Body of pancreas (tissue), 4 donors: ENCODE data around the gene COMP. TPM values are rescaled to one million over a fixed set of nuclear protein-coding genes. Genes with fewer than 3 reads are reported as not detected.

Experiments used
- ATAC-seq: fragments of 150-250 bp; one replicate; pipeline ENCODE4 v1.9.1; 2016
- DNase-seq, 4 donors: peaks; one replicate each; pipeline ENCODE4 v3.0.0-alpha.2; 2019
- H3K27ac ChIP-seq, 4 donors: fragments of 200-600 bp; sonication (generic); 1 replicate in 3 of 4; 2 replicates in 1 of 4; pipeline versions ENCODE4 v1.5.1 to v1.6.1; 2016 to 2019; ENCODE audit warnings: mild to moderate bottlenecking in 1 of 4, mixed read lengths in 1 of 4, moderate library complexity in 1 of 4
- H3K27me3 ChIP-seq, 2 donors: fragments of 200-600 bp; sonication (generic); one replicate each; pipeline ENCODE4 v1.6.0; 2016; ENCODE audit warnings: mild to moderate bottlenecking in 1 of 2
- H3K36me3 ChIP-seq, 2 donors: fragments of 200-600 bp; sonication (generic); replicated peaks in 1 of 2; 2 replicates each; pipeline ENCODE4 v1.5.1; 2016; ENCODE audit warnings: low read depth in 2 of 2; ENCODE audit not compliant: insufficient read depth in 1 of 2
- H3K4me1 ChIP-seq: fragments of 200-600 bp; sonication (generic); one replicate; pipeline ENCODE4 v1.6.0; 2016
- H3K4me3 ChIP-seq, 2 donors: fragments of 200-600 bp; sonication (generic); 1 replicate in 1 of 2; 2 replicates in 1 of 2; pipeline ENCODE4 v1.5.1; 2016 to 2019
- H3K9me3 ChIP-seq, 3 donors: fragments of 200-600 bp; sonication (generic); 1 replicate in 2 of 3; 2 replicates in 1 of 3; pipeline ENCODE4 v1.5.1; 2016
- CTCF ChIP-seq, 7 experiments: fragments of 450-650 bp in 4 of 7; fragments of 200-600 bp in 3 of 7; sonication (generic) in 3 of 7; IDR thresholded peaks; one replicate each; pipeline ENCODE4 v1.5.1; 2016 to 2019; ENCODE audit warnings: antibody characterized with exemption in 7 of 7
- POLR2A ChIP-seq, 3 donors: fragments of 450-650 bp; IDR thresholded peaks; one replicate each; pipeline ENCODE4 v1.6.1; 2016; ENCODE audit warnings: antibody characterized with exemption in 3 of 3, mild to moderate bottlenecking in 2 of 3
- WGBS, 2 donors: methylation state at CpG; one replicate each; pipeline ENCODE4 v1.1.5; 2017; 5-methylcytosine and 5-hydroxymethylcytosine counted together
- intact Hi-C: fragments of 100-400 bp; cut with DNase I; formaldehyde crosslinking; loops from one replicate; pipeline ENCODE4 v1.15.1; 2023
- total RNA-seq, 2 donors: library from RNA; depleted of rRNA; stranded (reverse); fragments of >200 nt; gene quantifications; one replicate each; pipeline ENCODE4 v1.1.0, GENCODE V29; 2016

Gene COMP
- 1 to 10 TPM in 1 of 2 donors, under 1 TPM in 1; 0.33 to 6.0 TPM for total RNA-seq

- DNase-seq = no peak
- no peaks in the 10 kb centered on the region for H3K36me3 ChIP-seq
- peaks cover 38% of the 10 kb centered on the region for H3K4me1 ChIP-seq
- WGBS, 2 donors = 3 to 6% methylated on average over 22 to 58 of the region's 61 CpGs
- intact Hi-C loops = no loop called here
- H3K27me3 ChIP-seq = peaks cover 16 to 43% of the 10 kb centered on the region in 2 donors
- no peak within 1 kb of the TSS for H3K27ac ChIP-seq
- H3K4me3 ChIP-seq = no peak within 1 kb of the TSS
- no peak for ATAC-seq
- TF ChIP-seq POLR2A (IDR thresholded peaks at IDR 0.05) (no peak), CTCF (IDR thresholded peaks at IDR 0.05) (no peak)
- H3K9me3 ChIP-seq = no peaks in the 10 kb centered on the region
Observed at GRCh38 chr19:18790566-18791314, at the start of gene COMP. Gene COMP, minus strand, starts transcription at chr19:18791305. Its CDS starts 36 bp downstream, at chr19:18791269.

- intact Hi-C loops = loop anchor here (5.0 kb wide), 1 partner anchor 243 kb away; no protein-coding TSS in a partner anchor
- H3K27ac ChIP-seq = peak overlapping the region in 2 of 4 donors; percentile 13 to 24
- ATAC-seq (no peak), DNase-seq (peak in 1 of 4 donors; percentile 10)
- no peaks in the 10 kb centered on the region for H3K9me3 ChIP-seq
- H3K27me3 ChIP-seq = no peaks in the 10 kb centered on the region
- no peak overlapping the region for H3K4me3 ChIP-seq
- TF ChIP-seq CTCF (IDR thresholded peaks at IDR 0.05) (no peak), POLR2A (IDR thresholded peaks at IDR 0.05) (no peak)
- H3K36me3 ChIP-seq = no peaks in the 10 kb centered on the region
- 42 to 57% methylated on average over 11 to 26 of the region's 26 CpGs for whole genome bisulfite sequencing, 2 donors
- H3K4me1 ChIP-seq = peaks cover 99% of the 10 kb centered on the region
Observed at GRCh38 chr19:18840288-18841267, 49.5 kb upstream of the COMP start.

DNA sequence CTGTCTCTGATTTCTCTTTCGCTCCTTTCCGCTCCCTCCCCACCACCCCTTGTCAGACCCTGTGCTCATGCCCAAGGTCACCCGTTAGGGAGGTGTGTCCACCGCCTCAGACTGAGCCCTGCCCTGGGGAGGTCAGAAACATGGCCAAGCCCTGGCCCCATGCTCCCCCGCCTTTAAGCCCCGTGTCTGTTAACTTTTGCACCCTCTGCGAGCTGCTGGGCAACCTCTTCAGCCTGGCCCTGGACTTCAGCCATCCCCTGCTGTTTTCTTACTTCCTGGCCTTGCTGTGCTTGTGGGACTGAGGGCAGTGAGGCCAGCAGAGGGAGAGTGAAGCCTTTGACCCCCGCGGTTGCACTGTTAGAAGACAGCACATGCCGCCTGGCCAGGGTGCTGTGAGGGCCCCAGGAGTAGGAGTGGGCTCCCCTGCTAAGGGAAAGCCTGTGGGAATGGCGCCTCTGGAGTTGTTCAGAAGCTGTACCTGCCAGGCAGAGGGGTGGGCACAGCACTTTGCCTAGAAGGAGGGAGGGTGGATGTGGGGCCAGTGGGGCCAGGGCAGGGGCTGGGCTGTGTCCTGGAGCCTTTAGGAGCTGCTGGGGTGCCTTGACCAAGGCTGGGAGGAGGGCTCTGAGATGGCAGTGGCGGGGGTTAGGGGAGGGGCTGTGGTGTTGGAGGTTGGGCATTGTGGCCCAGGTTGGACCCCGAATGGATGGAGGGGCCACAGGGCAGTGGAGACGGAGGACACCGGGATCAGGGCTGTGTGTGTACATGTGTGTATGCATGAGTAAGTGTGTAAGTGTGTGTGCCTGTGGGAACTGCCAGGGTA is 48.6 kb upstream of the COMP start:
- Histone ChIP-seq H3K27ac (peak overlapping the region in 2 of 4 donors; percentile 13 to 22), H3K4me1 (peaks cover 99% of the 10 kb centered on the region), H3K9me3 (no peaks in the 10 kb centered on the region), H3K4me3 (no peak overlapping the region), H3K36me3 (no peaks in the 10 kb centered on the region), H3K27me3 (no peaks in the 10 kb centered on the region)
- intact Hi-C loops = loop anchor here (5.0 kb wide), 1 partner anchor 242 kb away; no protein-coding TSS in a partner anchor
- ATAC-seq (peak; percentile 28), DNase-seq (peak in 3 of 4 donors; percentile 44 to 56 (median 55))
- WGBS, 2 donors = 27 to 39% methylated on average over 6 to 15 of the region's 15 CpGs
- TF ChIP-seq POLR2A (IDR thresholded peaks at IDR 0.05) = no peak
- no peak for TF ChIP-seq CTCF (IDR thresholded peaks at IDR 0.05)

GRCh38 chr19:18834644-18834984 is 43.5 kb upstream of the COMP start:
- ATAC-seq = no peak
- Histone ChIP-seq H3K27me3 (no peaks in the 10 kb centered on the region), H3K9me3 (no peaks in the 10 kb centered on the region), H3K4me1 (peaks cover 65% of the 10 kb centered on the region), H3K36me3 (no peaks in the 10 kb centered on the region), H3K27ac (peak overlapping the region; percentile 90 to 97 (median 94)), H3K4me3 (no peak overlapping the region)
- TF ChIP-seq CTCF (IDR thresholded peaks at IDR 0.05) (no peak), POLR2A (IDR thresholded peaks at IDR 0.05) (no peak)
- no peak for DNase-seq
- 20 to 23% methylated on average over 4 of the region's 4 CpGs for WGBS, 2 donors
- intact Hi-C loops = no loop called here
